RCC 7860 (cell line): ENCODE data around the gene SUMO1.
"Not testable (repeated sequence)": the region's sequence is repeated elsewhere in the genome, so short reads cannot be mapped to it uniquely, and the experiment has no call there.

ENCODE experiments used
- DNase-seq: peaks from one replicate; pipeline ENCODE4 v3.0.0-alpha.2; 2015; ENCODE audit warnings: low spot score
- FAIRE-seq: peaks from 2 replicates; lab custom pipeline; 2012; peaks lifted over from hg19 to GRCh38; lab: Jason Lieb, UNC

The SUMO1 gene

GRCh38 chr2:202238234-202239197, at the start of gene SUMO1:
Gene SUMO1 (minus strand): TSS chr2:202238597. CDS start chr2:202238451, 146 bp downstream.
- no peak for FAIRE-seq

GRCh38 chr2:202286595-202286994, 48.2 kb upstream of the SUMO1 start:
- DNase-seq (no peak), FAIRE-seq (no peak)

More at GRCh38 chr2:202238234-202239197, at the start of gene SUMO1:
- DNase-seq = peak; percentile 68

DNA sequence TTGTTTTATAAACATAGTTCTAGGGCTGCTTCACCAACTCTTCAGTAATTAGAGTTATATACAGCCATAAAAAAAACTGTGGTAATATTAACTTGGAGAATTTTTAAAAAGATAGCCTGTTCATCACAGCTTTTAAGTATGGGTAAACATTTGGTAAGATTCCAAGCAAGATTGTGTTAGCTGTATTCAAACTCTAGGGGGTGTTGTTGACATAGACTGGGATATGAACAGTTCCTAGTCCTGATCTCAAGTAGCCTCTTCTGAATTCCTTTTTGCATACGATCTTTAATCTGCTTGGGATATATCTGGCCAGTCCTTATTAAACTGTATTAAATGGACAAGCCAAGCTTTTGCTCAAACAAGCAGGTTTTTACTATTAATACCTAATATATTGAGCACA, 40.5 kb upstream of the SUMO1 start:
- FAIRE-seq (peak; percentile 28), DNase-seq (peak; percentile 29)

DNA sequence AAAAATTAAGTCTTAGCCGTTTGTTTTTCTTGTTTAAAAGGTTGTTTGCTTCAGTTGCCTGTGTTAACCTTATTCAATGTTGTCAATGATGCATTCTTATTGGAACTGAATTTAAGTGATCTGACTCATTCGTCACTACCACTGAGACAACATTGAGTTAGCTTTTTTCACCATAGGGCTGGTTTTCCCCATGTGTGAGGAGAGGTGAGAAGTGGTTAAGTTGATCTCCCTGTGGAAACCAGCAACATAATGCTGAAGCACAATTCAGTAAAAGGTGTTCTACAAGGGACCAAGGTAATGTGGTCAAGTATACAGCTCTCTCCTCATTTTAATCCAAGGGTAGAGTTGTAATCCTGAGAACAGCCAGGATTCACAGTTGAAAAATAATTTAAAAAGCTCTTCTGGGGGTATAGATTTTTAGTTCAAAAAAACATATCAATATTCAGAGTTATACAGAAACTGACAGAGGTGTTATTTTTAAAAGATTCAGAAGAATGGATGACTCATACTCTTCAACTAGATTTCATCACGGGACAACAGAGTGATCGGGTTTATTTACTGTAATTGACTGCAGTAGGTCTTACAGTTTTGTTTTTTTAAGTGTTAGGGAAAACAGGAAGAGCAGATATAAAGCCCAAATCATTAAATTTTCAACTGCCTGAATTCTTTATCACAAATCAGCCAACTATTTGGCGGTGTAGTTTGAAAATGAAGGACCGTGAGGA, 39.8 kb upstream of the SUMO1 start:
- DNase-seq = no peak
- FAIRE-seq = no peak

DNA sequence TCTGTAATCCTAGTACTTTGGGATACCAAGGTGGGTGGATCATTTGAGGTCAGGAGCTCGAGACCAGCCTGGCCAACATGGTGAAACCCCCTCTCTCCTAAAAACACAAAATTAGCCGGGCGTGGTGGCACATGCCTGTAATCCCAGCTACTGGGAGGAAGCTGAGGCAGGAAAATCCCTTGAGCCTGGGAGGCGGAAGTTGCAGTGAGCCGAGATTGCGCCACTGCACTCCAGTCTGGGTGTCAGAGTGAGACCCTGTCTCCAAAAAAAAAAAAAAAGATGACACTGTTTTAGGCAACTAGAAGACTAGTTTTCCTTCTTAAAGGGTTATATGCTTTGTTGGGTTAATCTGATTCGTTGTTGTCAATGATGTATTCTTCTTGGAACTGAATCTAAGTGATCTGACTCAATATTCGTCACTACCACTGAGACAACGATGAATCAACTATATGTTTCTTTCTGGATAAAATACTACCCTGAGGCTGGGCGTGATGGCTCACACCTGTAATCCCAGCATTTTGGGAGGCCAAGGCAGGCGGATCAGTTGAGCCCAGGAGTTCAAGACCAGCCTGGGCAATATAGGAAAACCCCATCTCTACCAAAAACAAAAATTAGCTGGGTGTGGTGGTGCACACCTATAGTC, 37.8 kb upstream of the SUMO1 start:
- DNase-seq = peak; percentile 55
- FAIRE-seq = peak; percentile 50

DNA sequence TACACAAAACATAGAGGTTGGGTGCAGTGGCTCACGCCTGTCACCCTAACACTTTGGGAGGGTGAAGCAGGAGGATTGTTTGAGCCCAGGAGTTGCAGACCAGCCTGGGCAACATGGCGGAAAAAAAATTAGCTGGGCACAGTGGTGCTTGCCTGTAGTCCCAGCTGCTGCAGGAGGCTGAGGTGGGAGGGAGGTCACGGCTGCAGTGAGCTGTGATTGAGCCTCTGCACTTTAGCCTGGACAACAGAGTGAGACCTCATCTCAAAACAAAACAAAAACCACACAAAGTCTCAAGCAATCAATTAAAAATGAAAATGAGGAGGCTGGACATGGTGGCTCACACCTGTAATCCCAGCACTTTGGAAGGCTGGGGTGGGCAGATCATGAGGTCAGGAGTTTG, 32.1 kb upstream of the SUMO1 start:
- FAIRE-seq = no peak
- no peak for DNase-seq

GRCh38 chr2:202269585-202269984, 31.2 kb upstream of the SUMO1 start:
- no peak for DNase-seq
- no peak for FAIRE-seq

- FAIRE-seq = no peak
Observed at GRCh38 chr2:202267495-202267894, 29.1 kb upstream of the SUMO1 start.

DNA sequence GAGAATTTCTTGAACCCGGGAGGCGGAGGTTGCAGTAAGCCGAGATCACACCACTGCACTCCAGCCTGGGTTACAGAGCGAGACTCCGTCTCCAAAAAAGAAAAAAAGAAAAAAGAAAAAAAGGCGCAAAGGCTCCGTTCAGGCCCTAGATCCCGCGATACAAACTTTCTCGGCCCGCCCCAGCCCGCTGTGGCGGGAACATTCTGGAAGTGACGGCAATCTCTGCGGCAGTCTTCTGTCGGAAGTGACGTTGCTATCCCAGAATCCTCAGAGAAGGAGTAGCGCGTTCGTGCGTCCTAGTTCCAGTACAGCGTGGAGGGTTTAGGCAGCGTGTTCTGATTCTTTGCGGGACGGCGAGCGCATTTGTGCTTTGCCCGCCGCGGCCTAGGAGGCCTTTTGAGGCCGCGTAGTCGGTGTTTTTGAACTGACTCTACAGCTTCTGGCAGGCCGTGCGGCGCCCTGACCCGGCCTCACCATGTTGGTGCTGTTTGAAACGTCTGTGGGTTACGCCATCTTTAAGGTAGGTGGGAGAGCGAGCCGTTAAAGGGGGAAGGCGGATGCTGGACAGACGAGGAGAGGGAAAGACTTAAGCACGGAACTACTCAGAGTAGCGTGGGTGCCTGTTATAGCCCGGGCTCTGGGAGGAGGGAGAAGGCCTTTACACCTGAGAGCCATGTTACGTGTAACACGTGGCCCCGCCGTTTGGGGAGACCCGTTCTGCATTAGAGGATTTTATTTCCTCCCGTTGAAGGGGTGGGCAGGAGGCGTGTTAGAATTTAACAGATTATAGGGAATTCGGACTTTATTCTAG, 27.3 kb upstream of the SUMO1 start, which contains the start of gene NOP58:
NOP58 (plus strand) TSS at position 297 of the 811 bp plus-strand sequence; CDS start at position 476, 179 bp downstream.
- FAIRE-seq (peak; percentile 85), DNase-seq (peak; percentile 91)

More at GRCh38 chr2:202267495-202267894, 29.1 kb upstream of the SUMO1 start:
- no peak for DNase-seq

- DNase-seq (no peak), FAIRE-seq (no peak)
Observed at GRCh38 chr2:202261531-202261930, 23.1 kb upstream of the SUMO1 start.

DNA sequence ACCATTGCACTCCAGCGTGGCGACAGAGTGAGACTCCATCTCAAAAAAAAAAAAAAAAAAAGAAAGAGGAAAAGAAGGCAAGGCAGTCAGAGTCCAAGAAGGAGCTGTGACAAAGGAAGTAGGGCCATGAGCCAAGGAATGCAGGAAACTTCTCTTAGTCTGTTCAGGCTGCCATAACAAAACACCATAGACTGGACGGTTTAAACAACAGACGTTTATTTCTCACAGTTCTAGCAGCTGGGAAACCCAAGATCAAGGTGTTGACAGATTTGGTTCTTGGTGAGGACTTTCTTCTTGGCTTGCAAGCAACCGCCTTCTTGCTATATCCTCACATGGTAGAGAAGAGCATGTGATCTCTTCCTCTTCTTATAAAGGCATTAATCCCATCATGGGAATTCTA, 13.1 kb upstream of the SUMO1 start:
- DNase-seq (no peak), FAIRE-seq (no peak)

- no peak for FAIRE-seq
Observed at GRCh38 chr2:202249521-202250253, 11.3 kb upstream of the SUMO1 start.

DNA sequence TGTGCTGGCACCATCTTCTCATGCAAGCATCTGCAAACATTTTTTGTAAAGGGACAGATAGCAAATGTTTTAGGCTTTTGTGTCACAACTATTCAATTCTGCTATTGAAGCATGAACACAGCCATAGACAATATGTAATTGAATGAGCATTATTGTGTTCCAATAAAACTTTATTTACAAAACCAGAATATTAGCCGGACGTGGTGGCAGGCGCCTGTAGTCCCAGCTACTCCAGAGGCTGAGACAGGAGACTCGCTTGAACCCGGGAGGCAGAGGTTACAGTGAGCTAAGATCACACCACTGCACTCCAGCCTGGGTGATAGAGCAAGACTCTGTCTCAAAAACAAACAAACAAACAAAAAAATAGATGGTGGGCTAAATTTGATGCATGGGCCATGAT, 9.3 kb upstream of the SUMO1 start:
- not testable (repeated sequence) for DNase-seq, FAIRE-seq

More at GRCh38 chr2:202249521-202250253, 11.3 kb upstream of the SUMO1 start:
- no peak for DNase-seq

DNA sequence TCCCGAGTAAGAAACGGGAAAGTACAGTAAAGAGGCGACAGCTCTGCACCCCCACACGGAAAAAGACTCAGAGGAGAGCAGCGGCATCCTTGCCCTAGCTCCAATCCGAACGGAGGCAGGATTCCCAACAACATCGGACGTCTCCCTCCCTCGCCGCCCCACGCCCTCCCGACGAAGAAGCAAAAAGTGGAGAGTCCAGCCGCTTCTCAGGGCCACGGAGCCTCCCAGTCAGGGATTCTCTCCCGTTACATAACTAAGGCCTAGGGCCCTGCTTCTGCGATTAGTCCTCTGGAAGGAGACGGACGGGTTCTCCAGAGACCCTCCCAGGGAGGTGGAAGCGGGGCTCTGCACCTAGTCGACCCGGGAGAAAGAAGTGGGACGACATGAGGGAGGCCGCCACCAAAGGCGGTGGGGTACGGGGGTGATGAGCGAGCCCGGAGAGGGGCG, 587 bp downstream of the SUMO1 start:
- no peak for FAIRE-seq
- peak; percentile 21 for DNase-seq

GRCh38 chr2:202221873-202222272, 16.5 kb downstream of the SUMO1 start:
- DNase-seq = peak; percentile 17
- FAIRE-seq = no peak

GRCh38 chr2:202215179-202215578, 23.2 kb downstream of the SUMO1 start:
- FAIRE-seq (no peak), DNase-seq (no peak)

DNA sequence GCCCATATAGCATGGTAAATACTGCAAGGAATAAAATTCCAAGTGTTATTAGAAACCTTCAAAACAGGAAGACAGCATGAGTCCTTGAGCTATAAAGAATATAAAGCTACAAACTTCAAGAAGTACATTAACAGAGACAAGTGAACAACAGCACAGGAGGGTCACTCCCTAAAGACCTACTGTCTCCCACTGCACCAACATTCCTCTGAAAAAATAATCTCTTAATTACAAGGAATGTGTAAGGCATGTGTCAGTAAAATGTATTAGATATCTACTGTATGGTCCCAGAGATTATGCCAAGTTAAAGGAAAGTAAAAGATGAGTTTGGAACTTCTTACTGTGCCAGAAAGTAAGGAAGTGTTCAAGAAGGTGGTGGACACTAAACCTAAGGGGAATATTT, 29.9 kb downstream of the SUMO1 start:
- DNase-seq (no peak), FAIRE-seq (no peak)

DNA sequence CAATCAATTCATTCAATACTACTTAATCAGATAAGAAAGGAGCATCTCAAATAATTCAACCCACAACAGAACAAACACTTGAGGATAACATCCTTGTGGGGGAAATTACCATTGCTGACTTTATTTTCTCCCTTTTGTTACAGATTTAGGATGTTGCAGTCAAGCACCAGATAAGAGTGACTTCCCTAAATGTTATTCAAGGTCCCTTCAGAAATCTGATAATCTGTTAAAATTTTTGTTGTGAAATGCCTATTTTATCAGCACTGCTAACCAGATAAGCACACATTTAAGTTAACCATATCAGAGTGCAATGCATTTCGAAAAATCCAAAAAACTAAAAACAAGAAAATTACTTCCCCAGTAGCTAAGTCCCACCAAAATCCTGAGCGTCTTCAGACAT, 33.5 kb downstream of the SUMO1 start:
- FAIRE-seq (no peak), DNase-seq (no peak)

GRCh38 chr2:202203348-202203747, 35.0 kb downstream of the SUMO1 start:
- no peak for FAIRE-seq
- no peak for DNase-seq
